ENCODE data around the gene SIGMAR1. TPM values are rescaled to one million over a fixed set of nuclear protein-coding genes. Genes with fewer than 3 reads are reported as not detected.
A peak's percentile ranks its signal among the peaks of the same experiment; 100 is the strongest.

The SIGMAR1 gene
- total and polyA plus RNA-seq, 2 of the 4 experiments (the other 2 are of a cell fraction), result 44.6 to 88.9 TPM

- DNase-seq (peak; percentile 84), ATAC-seq (ENCODE audit: low read depth) (peak; percentile 86)
- ChIA-PET POLR2A (ENCODE audit: unreplicated experiment) (no interaction called here), CTCF (interaction anchor here (1.9 kb wide), 1 partner anchor 13 kb away, joined by 6 read pairs; no protein-coding TSS in a partner anchor)
- peaks cover 42% of the 10 kb centered on the region for H3K4me1 ChIP-seq (ENCODE audit: control insufficient read depth, insufficient read depth, low read length)
- H2BK20ac ChIP-seq (ENCODE audit: low read depth, low read length), result no peak within 1 kb of the TSS; the same call in 1 of the 2 replicates
- peak within 1 kb of the TSS; percentile 85 for H3K18ac ChIP-seq (ENCODE audit: low read depth, low read length)
- peak within 1 kb of the TSS; percentile 90 for H3K4ac ChIP-seq (ENCODE audit: low read depth, low read length)
- no peaks in the 10 kb centered on the region for H3K9me3 ChIP-seq (ENCODE audit: control insufficient read depth, insufficient read depth, low read length)
- H4K8ac ChIP-seq (ENCODE audit: low read depth in 2 of 2, low read length in 2 of 2), result peak within 1 kb of the TSS; percentile 81 to 94
- peak within 1 kb of the TSS; percentile 99 for H3K9ac ChIP-seq (ENCODE audit: low read depth, low read length)
- 2% methylated on average over 15 of the region's 24 CpGs; no CpG with 5 or more reads in 1 of the 2 experiments for WGBS, 2 experiments (ENCODE audit: extremely low coverage in 2 of 2, insufficient read length in 1 of 2)
- H4K91ac ChIP-seq (ENCODE audit: insufficient read depth, low read depth, low read length), result peak within 1 kb of the TSS; percentile 84
- no peaks in the 10 kb centered on the region for H3K27me3 ChIP-seq (ENCODE audit: control insufficient read depth, insufficient read depth, low read length)
- H3K14ac ChIP-seq (replicated peaks; ENCODE audit: low read depth, low read length), result peak within 1 kb of the TSS; percentile 91
- H3K36me3 ChIP-seq (ENCODE audit: control insufficient read depth, insufficient read depth, low read length), result peaks cover 16% of the 10 kb centered on the region
- peak within 1 kb of the TSS; percentile 81 for H2AK9ac ChIP-seq (replicated peaks; ENCODE audit: low read depth, low read length, poor library complexity)
- H4K20me1 ChIP-seq (ENCODE audit: insufficient read depth, low read length), result no peaks in the 10 kb centered on the region
- BruUV-seq (replicated peaks), result no TSS peak
- peak within 1 kb of the TSS; percentile 99 for H4K5ac ChIP-seq (ENCODE audit: low read depth, low read length)
- intact Hi-C loops (cut with micrococcal nuclease) (no loop called here), dilution Hi-C loops (cut with HindIII; ENCODE audit: low sequenced_read_pairs, unreplicated experiment) (no loop called here), in situ Hi-C loops (cut with MboI; ENCODE audit: low sequenced_read_pairs) (no loop called here)
- peak within 1 kb of the TSS; percentile 88 for H2AFZ ChIP-seq (replicated peaks; ENCODE audit: low read length, poor library complexity)
- H3K9me1 ChIP-seq (ENCODE audit: insufficient read depth, low read length), result peaks cover 35% of the 10 kb centered on the region
- peak within 1 kb of the TSS; percentile 80 for H2BK5ac ChIP-seq (ENCODE audit: low read depth, low read length, poor library complexity, severe bottlenecking)
- H3K4me2 ChIP-seq (ENCODE audit: low read depth, low read length), result peak within 1 kb of the TSS; percentile 99
- no peak for TF ChIP-seq FOS (IDR thresholded peaks at IDR 0.05; ENCODE audit: low read depth, low read length)
- TF ChIP-seq MAZ (IDR thresholded peaks at IDR 0.05; ENCODE audit: borderline replicate concordance, low read depth, low read length), result peak; percentile 84; the same call in 1 of the 2 replicates
- H2BK120ac ChIP-seq (ENCODE audit: low read depth, low read length), result peak within 1 kb of the TSS; percentile 73; the same call in 1 of the 2 replicates
- peak within 1 kb of the TSS; percentile 89 for H3K23ac ChIP-seq (ENCODE audit: low read depth, low read length)
- peak within 1 kb of the TSS; percentile 88 for H3K27ac ChIP-seq (ENCODE audit: insufficient read depth, low read length)
- peak within 1 kb of the TSS; percentile 75 for H3K4me3 ChIP-seq (ENCODE audit: insufficient read depth, low read depth, low read length)
- peak within 1 kb of the TSS; percentile 12; the same call in 1 of the 3 replicates for H2BK15ac ChIP-seq (ENCODE audit: low read depth, low read length)
- peaks cover 15 to 48% of the 10 kb centered on the region in 2 experiments for H3K79me1 ChIP-seq (ENCODE audit: low read depth in 1 of 2, low read length in 2 of 2)
- H3K56ac ChIP-seq (ENCODE audit: extremely low read depth, insufficient read depth, low read length), result peak within 1 kb of the TSS; percentile 89
- peak within 1 kb of the TSS; percentile 97 for H2AK5ac ChIP-seq (ENCODE audit: low read depth, low read length)
Measured at GRCh38 chr9:34651876-34652601, 14.5 kb upstream of the SIGMAR1 start, which contains the start of gene IL11RA. Gene IL11RA (plus strand): TSS chr9:34652185. CDS start chr9:34655218, 3,033 bp downstream.

Measured in IMR-90 (cell line).